ENCODE results near the gene CLBA1.

GRCh38 chr14:104968153-104968527 is 17.4 kb upstream of the CLBA1 start:
- TF ChIP-seq SP1 (IDR thresholded peaks at IDR 0.05) (no peak), ARNT (IDR thresholded peaks at IDR 0.05) (no peak), SUZ12 (IDR thresholded peaks at IDR 0.05) (no peak), FOXM1 (IDR thresholded peaks at IDR 0.05; ENCODE audit: borderline replicate concordance) (no peak), HDGF (IDR thresholded peaks at IDR 0.05; ENCODE audit: borderline replicate concordance) (no peak), BHLHE40 (IDR thresholded peaks at IDR 0.05; ENCODE audit: borderline replicate concordance) (no peak), FOXA1 (IDR thresholded peaks at IDR 0.05) (no peak), L3MBTL2 (conservative IDR thresholded peaks at IDR 0.05) (no peak), TARDBP (IDR thresholded peaks at IDR 0.05) (no peak)
